Right lobe of liver (tissue), 6 donors: ENCODE results near the gene AGFG1. TPM values are rescaled to one million over a fixed set of nuclear protein-coding genes. Genes with fewer than 3 reads are reported as not detected.

Experiments
- ATAC-seq, 4 donors: fragments of 200-7000 bp; cut with Tn5 transposase; one replicate each; pipeline ENCODE4 v1.9.1; 2020; ENCODE audit warnings: mild to moderate bottlenecking in 4 of 4, moderate library complexity in 4 of 4
- DNase-seq, 3 donors: peaks; one replicate each; pipeline ENCODE4 v3.0.0-alpha.2; 2020
- H3K27ac ChIP-seq, 3 donors: fragments of 200-600 bp; one replicate each; pipeline ENCODE4 v1.8.0; 2022
- H3K27me3 ChIP-seq, 2 donors: fragments of 200-600 bp; one replicate each; pipeline ENCODE4 v1.8.0; 2022
- H3K36me3 ChIP-seq, 4 donors: fragments of 200-600 bp; sonication (generic) in 1 of 4; one replicate each; pipeline versions ENCODE4 v1.5.1 to v1.8.0; 2017 to 2022; ENCODE audit warnings: control low read depth in 1 of 4
- H3K4me1 ChIP-seq, 4 donors: fragments of 200-600 bp; sonication (generic) in 1 of 4; one replicate each; pipeline versions ENCODE4 v1.5.1 to v1.8.0; 2017 to 2022; ENCODE audit warnings: control low read depth in 1 of 4
- H3K4me3 ChIP-seq, 3 donors: fragments of 200-600 bp; one replicate each; pipeline ENCODE4 v1.8.0; 2022
- H3K9me3 ChIP-seq, 4 donors: fragments of 200-600 bp; sonication (generic) in 1 of 4; one replicate each; pipeline versions ENCODE4 v1.5.1 to v1.8.0; 2017 to 2022; ENCODE audit warnings: control low read depth in 1 of 4
- POLR2A ChIP-seq: fragments of 450-650 bp; IDR thresholded peaks from one replicate; pipeline ENCODE4 v1.6.1; 2017; ENCODE audit warnings: antibody characterized with exemption, mild to moderate bottlenecking
- WGBS: methylation state at CpG from one replicate; pipeline ENCODE4 v1.1.6; 2018; ENCODE audit warnings: low coverage, low lambda C conversion rate; ENCODE audit not compliant: insufficient coverage; ENCODE audit errors: missing lambda C conversion rate; 5-methylcytosine and 5-hydroxymethylcytosine counted together
- intact Hi-C, 2 donors: fragments of 100-400 bp; cut with DNase I; formaldehyde crosslinking; loops; one replicate each; pipeline versions ENCODE4 v1.11.2 to v1.14.1; 2022
- total RNA-seq, 6 experiments: library from RNA; depleted of rRNA in 2 of 6; stranded (reverse); fragments of >200 nt in 2 of 6; fragmentation: NEBNext Ultra II Directional in 3 of 6; extraction: Animal tissue kit (Norgen Biotek cat#: 25700) in 3 of 6; gene quantifications; one replicate each; pipeline versions ENCODE4 v1.1.0 to v1.2.4, GENCODE V29; 2016 to 2023
- TF ChIP-seq, protein P1 (sequence below), 4 donors: fragments of 200-600 bp in 3 of 4; fragments of 450-650 bp in 1 of 4; IDR thresholded peaks; one replicate each; pipeline versions ENCODE4 v1.5.1 to v1.8.0; 2016 to 2022; ENCODE audit warnings: antibody characterized with exemption in 4 of 4, mild to moderate bottlenecking in 2 of 4
- donor health status: DM: no; HTN: yes; CAD: no.
- donor health status: DM: no; HTN: no; CAD: no.
- donor health status: DM: no; HTN: no; CAD: no.
- donor health status: DM: no; HTN: yes; CAD: no.
- donor health status: DM: no; HTN: yes; CAD: no.

AGFG1 gene
- total RNA-seq, 6 experiments from 2014 or later, result 25.2 to 70.0 (median 39.5) TPM

DNA sequence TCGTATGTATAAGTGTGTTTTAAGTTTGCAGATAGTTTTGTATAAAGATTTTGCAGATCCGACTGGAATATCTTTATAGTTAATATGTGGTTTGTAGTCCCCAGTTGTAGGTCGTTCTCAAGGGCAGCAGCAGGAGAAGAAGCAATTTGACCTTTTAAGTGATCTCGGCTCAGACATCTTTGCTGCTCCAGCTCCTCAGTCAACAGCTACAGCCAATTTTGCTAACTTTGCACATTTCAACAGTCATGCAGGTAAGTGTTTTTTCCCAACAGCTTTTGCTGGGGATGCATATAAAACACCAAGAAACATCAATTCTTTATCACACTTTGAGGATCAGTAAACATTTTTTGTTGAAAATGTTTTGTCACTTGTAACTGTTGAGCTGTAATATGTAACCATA is 52.7 kb downstream of the AGFG1 start:
- Histone ChIP-seq H3K9me3 (no peaks in the 10 kb centered on the region), H3K27me3 (no peaks in the 10 kb centered on the region), H3K27ac (no peak overlapping the region), H3K4me1 (no peaks in the 10 kb centered on the region), H3K36me3 (peaks cover 0 to 29% (median 5%) of the 10 kb centered on the region in 4 donors), H3K4me3 (no peak overlapping the region)
- no peak for TF ChIP-seq POLR2A
- TF ChIP-seq, protein P1, sequence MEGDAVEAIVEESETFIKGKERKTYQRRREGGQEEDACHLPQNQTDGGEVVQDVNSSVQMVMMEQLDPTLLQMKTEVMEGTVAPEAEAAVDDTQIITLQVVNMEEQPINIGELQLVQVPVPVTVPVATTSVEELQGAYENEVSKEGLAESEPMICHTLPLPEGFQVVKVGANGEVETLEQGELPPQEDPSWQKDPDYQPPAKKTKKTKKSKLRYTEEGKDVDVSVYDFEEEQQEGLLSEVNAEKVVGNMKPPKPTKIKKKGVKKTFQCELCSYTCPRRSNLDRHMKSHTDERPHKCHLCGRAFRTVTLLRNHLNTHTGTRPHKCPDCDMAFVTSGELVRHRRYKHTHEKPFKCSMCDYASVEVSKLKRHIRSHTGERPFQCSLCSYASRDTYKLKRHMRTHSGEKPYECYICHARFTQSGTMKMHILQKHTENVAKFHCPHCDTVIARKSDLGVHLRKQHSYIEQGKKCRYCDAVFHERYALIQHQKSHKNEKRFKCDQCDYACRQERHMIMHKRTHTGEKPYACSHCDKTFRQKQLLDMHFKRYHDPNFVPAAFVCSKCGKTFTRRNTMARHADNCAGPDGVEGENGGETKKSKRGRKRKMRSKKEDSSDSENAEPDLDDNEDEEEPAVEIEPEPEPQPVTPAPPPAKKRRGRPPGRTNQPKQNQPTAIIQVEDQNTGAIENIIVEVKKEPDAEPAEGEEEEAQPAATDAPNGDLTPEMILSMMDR (IDR thresholded peaks at IDR 0.05), result no peak
- intact Hi-C loops, result no loop called here
- WGBS, result 89% methylated on average over 4 of the region's 4 CpGs
- no peak for ATAC-seq
- no peak for DNase-seq

DNA sequence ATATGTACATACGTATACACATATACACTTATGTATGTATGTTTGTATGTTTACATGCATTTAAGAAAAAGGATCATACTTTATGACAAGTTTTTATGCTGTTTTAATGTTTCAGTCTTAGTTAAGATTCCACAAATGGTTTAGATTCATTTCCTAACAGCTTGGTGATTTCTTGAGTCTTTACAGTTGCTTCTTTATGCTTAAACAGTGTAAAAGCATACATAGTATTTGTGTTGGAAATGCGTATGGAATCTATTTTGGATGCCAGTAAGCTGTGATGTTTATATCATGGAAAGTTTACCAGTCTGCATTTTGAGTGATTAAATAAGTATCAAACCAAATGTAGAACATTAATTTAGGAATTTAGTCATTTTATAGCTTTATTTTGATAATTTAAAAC is 55.4 kb downstream of the AGFG1 start:
- DNase-seq, result no peak
- Histone ChIP-seq H3K4me3 (no peak overlapping the region), H3K36me3 (peaks cover 0 to 37% (median 5%) of the 10 kb centered on the region in 4 donors), H3K9me3 (no peaks in the 10 kb centered on the region), H3K4me1 (no peaks in the 10 kb centered on the region), H3K27me3 (no peaks in the 10 kb centered on the region), H3K27ac (no peak overlapping the region)
- TF ChIP-seq, protein P1 (IDR thresholded peaks at IDR 0.05), result no peak
- TF ChIP-seq POLR2A, result no peak
- 93% methylated on average over 2 of the region's 2 CpGs for WGBS
- intact Hi-C loops, result no loop called here
- ATAC-seq, result no peak

DNA sequence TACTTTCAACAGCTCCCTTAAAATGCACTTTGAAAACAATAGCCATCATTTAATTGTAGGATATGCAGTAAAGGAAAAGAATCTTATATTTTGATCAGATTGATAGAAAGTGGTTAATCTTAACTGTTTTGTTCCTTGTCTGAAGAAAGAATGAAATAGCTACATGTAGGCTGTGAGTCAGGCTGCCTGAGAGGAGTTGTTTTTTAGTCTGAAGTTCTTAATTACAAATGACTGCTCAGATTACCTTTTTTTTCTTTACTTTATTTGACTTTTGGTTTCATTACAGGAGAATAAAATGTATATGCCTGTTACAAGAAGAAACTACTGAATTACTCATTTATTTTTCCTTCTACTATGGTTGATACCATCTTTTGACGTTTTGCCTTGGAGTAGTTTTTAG is 56.8 kb downstream of the AGFG1 start:
- no peak for DNase-seq
- intact Hi-C loops, result no loop called here
- WGBS, result 92% methylated on average over 1 of the region's 1 CpG
- ATAC-seq, result no peak
- Histone ChIP-seq H3K9me3 (no peaks in the 10 kb centered on the region), H3K4me3 (no peak overlapping the region), H3K27ac (no peak overlapping the region), H3K27me3 (no peaks in the 10 kb centered on the region), H3K4me1 (no peaks in the 10 kb centered on the region), H3K36me3 (peaks cover 0 to 38% (median 10%) of the 10 kb centered on the region in 4 donors)
- TF ChIP-seq, protein P1 (IDR thresholded peaks at IDR 0.05), result no peak
- TF ChIP-seq POLR2A, result no peak

DNA sequence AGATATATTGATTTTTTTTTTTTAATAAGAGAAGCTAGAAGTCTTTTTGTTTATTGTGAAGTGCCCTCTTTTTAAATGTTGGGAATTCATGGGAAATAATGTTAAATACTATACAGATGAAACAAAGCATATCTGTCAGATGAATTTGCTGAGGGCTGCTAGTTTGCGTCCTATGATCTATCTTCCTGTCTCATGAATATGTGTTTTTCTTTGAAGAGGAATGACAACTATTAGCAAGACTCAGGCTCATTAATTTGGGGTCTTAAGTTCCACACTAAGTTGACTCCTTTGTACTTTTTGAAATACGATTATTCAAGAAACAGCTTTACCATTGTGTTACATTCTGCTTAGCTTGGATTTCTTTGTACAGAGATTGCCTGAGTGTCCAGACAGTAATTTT is 57.9 kb downstream of the AGFG1 start:
- no peak for ATAC-seq
- TF ChIP-seq POLR2A, result no peak
- TF ChIP-seq, protein P1 (IDR thresholded peaks at IDR 0.05), result no peak
- Histone ChIP-seq H3K4me3 (no peak overlapping the region), H3K36me3 (peaks cover 0 to 31% (median 12%) of the 10 kb centered on the region in 4 donors), H3K27me3 (no peaks in the 10 kb centered on the region), H3K9me3 (no peaks in the 10 kb centered on the region), H3K27ac (no peak overlapping the region), H3K4me1 (no peaks in the 10 kb centered on the region)
- 89% methylated on average over 2 of the region's 2 CpGs for WGBS
- intact Hi-C loops, result no loop called here
- no peak for DNase-seq

DNA sequence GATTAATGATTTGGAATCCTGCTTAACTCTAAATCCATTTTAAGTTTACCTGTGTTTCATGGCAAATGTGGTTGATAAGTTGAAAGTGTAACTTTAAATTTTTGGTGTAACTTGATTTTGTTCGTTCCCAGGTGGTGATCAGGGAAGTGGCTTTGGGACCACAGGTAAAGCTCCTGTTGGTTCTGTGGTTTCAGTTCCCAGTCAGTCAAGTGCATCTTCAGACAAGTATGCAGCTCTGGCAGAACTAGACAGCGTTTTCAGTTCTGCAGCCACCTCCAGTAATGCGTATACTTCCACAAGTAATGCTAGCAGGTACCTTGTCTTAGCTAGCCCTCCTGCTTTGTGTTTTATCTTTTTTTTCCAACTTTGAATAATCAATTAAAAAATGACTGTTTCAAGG is 62.8 kb downstream of the AGFG1 start:
- H3K27ac ChIP-seq, result no peak overlapping the region
- no peaks in the 10 kb centered on the region for H3K9me3 ChIP-seq
- TF ChIP-seq, protein P1 (IDR thresholded peaks at IDR 0.05), result no peak
- TF ChIP-seq POLR2A, result no peak
- ATAC-seq (no peak), DNase-seq (no peak)
- no peaks in the 10 kb centered on the region for H3K27me3 ChIP-seq
- H3K4me3 ChIP-seq, result no peak overlapping the region
- 92% methylated on average over 2 of the region's 3 CpGs for WGBS
- H3K36me3 ChIP-seq, result peaks cover 0 to 53% (median 17%) of the 10 kb centered on the region in 4 donors
- intact Hi-C loops, result no loop called here
- H3K4me1 ChIP-seq, result no peaks in the 10 kb centered on the region
